HG03135 (cell line): Measurements from ENCODE around the gene CTRL.

Source experiments
- ATAC-seq: cut with Tn5 transposase; IDR thresholded peaks from one replicate; pipeline ENCODE4 v1.9.1; 2021; ENCODE audit warnings: mild to moderate bottlenecking, moderate library complexity; ENCODE audit not compliant: unreplicated experiment

Gene CTRL

DNA sequence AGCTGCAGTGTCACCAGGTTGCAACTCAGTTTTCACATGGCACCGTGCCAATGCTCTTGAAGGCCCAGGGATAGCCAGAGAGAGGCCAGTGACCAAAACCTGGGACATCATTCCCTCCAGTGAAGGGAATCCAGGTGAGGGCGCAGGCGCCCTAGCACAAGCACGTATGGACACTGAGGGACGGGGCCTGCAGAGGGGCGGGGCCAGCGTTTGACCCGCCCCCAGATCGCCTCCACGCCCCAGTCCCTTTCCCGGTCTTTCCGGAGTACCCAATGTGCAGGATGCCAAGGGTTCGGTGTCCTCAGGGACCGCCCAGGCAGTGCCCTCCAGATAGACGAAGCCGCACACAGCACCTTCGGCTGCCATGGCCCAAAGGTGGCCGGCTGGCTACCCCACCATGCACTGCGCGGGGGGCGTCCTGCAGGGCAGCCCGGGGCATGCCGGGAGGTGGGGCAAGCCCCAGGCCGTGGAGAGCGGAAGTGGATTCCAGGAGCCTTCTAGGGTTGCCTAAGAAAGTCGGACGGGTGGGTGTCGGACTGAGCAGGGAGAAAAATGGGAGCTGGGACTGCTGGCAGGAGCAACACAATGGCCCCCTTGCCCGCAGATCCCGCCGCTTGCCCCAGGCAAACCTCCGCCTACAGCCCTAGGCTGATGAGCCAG lies 32.1 kb upstream of the CTRL start:
- no peak for ATAC-seq

DNA sequence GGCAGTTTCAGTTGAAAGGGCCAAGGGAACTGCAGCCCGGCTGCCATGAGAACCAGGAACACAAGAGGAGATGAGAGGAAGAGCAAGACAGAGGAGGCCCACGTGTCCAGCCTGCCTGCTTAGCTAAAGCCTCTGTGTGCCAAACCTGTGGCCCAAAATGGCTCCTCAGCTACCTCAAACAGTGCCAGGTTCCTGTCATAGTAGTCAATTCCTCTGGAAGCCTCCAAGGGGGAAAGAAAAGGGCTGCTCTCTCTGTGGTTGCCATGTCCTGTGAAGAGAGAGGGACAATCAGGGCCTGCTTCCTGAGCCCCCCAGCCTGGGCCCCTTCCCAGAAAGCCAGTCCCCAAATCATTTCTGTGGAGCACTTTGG lies 31.6 kb upstream of the CTRL start:
- ATAC-seq: no peak

DNA sequence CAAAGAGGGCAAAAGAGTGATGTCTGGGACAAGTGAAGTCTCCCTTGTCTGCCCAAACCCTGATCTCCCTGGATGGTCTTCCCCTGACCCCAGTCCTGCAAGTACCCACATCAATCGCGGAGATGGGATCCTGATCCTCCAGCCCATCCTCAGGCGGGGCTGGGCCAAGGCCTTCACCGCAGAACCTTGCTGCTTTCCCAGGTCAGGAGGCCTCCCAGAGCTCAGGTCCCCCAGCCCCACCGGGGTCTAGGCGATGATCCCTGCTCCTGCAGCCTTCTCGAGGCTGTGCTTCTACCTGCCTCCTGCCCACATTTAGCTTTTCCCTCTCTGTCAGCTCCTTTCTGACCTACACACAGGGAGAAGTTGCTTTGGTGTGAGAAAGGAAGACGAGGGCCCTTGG lies 30.5 kb upstream of the CTRL start:
- no peak for ATAC-seq

DNA sequence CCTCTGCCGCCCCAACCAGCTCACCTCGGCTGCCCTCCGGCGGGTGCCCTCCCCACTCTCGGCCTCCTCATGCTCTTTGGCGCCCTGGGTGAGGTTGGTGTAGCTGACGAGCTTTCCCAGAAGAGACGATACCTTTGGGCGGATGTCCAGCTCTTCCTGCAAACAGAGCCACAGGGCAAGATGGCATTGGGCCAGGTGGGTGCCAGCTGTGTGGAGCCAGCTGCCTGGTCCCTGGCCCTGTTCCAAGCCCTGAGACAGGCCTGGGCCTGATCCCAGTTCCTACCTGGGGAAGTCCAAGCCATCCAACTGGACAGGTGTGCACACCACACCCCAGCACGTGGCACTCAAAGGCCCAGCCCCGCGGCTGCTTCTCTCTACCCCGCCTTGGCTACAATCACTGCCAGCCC lies 29.9 kb upstream of the CTRL start:
- ATAC-seq: no peak

DNA sequence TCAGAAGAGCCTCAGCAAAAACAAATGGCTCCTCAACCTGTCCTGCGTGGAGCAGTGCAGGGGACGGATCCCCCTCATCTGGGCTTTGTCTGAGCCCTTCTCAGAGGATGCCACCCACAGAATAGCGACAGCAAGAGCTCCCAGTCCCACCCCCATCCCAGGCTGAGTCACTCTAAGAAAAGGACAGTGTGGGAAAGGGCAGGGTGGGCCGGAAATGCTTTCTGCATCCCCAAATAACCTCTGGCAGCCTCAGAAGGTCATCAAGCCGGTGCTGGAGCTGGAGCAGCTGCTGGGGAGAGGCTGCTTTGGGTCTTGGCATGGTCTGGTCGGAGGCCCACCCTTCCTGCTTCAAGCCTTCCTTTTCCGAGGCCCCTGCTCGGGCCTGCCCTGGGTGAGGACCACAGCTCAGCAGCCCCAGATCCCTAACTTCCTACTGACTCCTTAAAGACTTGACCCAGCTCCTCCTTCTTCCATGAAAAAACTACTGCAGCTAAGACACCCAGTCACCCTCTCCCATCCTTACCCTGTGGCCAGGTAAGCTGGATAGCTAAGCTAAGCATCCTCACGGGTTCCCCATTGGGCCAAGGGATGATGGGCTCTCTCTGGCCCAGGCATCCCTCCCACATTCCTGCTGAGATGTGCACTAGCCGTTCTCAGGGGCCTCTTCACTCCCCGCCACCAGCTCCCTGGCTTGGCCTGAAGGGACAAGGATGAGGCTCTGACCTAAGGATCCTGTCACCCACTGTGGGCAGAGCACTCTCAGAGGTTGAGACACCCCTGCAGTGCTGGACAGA lies 28.1 kb upstream of the CTRL start:
- no peak for ATAC-seq

DNA sequence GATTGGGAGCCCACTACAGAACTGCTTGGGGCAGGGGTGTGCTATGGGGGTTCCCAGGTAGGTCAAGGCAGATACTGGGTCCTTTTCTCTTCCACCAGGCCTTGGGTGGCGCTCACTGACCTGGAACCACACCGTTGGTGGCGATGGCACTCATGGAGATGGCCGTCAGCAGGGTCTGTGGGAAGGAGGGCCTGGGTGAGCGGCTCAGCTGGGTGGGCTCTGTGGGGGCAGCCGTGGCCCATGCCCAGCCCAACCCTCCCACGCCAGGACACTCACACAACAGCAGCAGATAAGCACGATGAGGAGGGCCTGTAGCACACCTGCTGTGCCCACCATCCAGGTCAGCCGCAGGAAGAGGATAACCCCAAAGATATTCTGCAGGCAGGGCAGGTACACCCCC lies 26.0 kb upstream of the CTRL start:
- ATAC-seq: no peak

DNA sequence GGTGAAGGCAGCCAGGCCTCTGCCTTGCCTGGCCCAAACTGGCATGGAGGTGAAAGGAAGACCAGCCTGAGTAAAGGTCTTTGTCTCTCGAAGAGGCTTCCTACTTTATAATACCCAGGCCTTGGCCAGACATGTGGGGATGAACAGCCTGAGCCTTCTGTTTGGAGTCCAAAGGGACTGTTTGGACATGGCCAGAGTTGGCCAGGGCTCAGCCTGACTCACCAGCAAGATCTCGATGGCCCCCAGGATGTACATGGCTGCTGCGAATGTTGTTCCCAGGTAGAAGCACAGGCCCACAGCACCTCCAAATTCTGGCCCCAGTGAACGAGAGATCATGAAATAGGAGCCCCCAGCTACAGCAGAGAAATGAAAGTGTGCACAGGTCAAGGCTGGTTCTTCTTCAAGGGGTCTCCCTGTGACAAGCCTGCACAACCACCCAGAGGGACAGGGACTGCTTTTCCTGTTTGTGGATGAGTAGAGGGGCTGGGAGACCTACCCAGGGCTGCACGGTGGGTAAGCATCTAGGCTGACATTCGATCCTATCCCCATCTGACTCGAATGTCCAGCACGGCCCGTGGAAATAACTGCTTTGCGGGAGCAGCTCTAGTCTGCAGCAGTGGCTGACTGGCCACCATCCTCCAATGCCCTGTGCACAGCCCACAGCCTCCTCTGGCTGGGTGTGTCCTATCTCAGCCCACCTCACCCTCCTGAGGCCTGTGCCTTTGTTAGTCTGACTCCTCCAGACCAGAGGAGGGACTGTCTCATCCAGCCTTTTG lies 22.9 kb upstream of the CTRL start:
- ATAC-seq: no peak

DNA sequence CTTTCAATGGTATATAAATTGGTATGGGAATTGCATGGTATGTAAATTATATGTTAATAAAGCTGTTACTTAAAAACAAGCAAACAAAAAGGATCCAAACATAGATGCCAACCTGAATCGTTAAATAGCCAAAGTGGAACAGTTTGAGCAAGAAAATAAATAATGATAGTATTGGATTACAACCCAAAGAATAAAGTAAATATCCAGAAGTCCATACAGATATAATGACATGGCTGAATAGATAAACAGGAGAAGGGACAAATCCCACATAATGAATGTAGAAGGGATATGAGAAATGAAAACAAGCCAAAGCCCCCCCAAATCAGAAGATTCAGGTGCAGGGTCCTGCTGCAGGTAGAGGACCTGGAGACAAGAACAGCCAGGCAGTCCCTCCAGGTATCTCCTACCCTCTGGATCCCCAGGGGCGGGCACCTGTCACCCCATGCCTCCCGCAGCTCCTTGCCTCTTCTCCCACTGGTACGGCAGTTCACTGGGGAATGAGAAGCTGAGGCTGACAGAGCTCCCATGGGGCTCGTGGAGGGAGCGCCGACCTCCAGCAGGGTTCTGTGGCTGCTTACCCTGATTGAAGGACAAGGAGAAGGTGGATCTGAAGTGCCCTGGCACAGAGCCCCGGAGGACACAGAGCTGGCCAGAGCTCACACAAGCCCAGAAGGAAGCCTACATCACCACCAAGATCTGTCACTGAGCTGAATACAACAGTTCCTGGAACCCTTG lies 22.1 kb upstream of the CTRL start:
- no peak for ATAC-seq

DNA sequence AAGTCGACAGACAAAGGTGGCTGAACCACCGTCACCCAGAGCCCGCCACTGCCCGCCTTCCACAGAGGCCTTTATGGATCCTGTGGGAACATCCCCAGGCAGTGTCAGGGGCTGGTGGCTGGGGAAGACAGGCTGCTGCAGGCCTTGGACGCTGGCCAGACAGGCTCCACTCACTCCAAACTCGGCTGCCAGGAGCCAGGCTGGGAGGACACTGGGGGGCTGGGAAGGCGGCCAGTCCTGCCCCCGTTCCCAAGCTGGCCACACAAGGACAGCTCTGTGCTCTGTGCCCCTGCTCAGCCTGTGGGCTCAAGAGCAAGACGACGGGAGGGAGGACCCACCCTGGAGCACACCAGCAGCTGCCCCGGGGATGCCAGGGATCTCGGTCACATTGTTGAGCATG lies 19.8 kb upstream of the CTRL start:
- ATAC-seq: no peak

DNA sequence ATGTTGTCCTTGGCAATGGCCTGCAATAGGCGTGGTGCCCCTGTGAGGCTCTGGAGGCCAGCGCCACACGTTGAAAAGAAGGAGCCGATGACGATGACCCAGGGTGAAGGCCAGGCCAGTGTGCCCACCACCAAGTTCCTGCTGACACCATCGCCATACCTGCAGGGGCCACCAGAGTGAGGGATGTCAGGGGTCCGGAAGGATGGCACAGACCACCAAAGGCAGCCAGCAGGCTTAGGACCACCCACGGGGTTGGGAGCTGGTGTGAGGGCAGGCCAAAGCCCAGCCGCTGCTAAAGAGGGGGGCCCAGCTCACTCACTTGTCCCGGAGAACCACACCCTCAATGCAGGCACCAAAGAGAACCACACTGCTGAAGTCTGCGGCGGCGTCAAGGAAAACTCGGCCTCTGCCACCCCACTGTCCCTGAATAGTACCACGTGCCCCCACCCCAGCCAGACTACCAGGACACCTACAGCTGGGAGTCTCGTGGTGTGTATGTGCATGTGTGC lies 18.7 kb upstream of the CTRL start:
- no peak for ATAC-seq

DNA sequence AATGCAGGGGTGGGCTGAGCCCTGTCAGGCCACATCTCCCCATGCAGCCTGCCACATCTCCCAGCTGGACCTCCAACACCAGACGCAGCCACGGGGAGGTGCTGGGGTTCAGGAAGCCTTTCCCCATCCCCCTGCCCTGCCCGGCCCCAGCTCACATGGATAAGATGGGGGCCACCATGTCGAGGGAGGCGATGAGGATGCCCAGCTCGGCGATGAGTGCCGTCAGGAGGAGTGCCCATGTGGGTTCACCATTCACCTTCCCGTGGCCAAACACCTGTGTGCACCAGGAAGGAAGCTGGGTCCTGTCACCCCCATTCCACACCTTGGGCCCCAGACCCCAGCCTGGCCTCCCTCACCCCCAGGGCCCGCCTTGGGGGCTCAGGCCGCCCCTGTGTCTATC lies 18.0 kb upstream of the CTRL start:
- ATAC-seq: no peak

DNA sequence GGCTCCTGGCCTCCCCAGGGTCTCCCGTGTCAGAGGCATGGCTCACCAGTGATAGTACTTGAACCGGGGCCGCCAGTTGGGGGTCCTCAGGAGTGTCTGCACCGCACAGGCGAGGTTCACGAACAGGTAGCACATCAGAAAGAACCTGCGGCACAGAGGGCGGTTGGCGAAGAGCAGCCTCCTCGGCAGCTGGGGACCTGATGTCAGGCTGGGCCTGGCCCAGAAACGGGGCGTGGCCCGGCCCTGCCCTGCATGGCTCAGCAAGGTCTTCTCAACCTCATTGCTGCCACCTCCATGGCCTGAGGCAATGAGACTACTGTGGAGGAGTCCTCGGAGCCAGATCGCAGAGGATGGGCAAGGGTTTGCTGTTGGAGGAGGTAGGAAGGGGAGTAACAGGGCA lies 16.4 kb upstream of the CTRL start:
- no peak for ATAC-seq

DNA sequence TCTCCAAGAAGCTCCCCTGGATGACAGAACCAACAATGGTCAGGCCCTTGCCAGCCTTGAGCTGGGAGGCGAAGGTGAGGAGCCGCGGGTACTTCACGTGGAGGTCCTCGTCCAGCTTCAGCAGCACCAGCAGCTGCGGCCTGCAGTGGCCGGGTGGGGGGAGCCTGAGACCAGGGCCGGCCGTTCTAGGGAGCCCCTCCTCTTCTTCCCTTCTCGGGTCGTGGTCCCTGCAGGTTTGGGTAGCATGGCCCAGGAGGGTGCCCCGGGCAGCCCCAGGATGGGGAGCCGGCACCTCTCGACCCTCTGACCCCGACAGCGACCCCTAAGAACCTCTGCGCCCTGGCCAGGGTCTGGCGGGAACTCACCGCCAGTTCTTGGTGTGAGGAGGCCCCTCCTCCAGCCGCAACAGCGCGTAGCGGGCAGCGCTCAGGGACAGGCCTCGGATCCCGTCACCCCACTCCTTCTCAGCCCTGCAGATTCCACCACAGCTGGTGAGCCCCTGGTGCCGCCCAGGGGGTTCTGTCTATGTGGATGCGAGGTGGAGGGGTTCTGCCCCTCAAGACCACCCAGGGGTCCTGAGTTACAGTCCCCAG lies 15.4 kb upstream of the CTRL start:
- ATAC-seq: no peak

DNA sequence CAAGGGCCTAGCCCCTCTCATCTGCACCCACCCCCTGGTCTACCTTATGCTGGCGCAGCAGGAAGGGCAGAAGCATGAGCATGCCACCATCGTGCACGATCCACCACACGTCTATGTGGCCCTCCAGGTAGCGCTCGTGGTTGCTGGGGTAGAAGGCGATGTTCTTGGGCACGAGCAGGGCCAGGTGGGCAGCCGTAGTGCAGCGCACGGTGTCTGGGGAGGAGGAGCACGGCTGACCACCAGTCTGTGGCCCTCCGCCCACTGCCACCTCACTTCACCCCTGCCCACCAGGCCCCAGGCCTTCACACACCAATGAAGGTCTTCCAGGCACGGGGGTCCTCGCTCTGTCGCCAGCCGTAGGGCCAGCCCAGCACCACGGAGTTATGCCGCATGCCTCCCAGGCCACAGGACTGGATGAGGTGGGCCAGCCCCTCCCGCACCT lies 14.5 kb upstream of the CTRL start:
- ATAC-seq: no peak

DNA sequence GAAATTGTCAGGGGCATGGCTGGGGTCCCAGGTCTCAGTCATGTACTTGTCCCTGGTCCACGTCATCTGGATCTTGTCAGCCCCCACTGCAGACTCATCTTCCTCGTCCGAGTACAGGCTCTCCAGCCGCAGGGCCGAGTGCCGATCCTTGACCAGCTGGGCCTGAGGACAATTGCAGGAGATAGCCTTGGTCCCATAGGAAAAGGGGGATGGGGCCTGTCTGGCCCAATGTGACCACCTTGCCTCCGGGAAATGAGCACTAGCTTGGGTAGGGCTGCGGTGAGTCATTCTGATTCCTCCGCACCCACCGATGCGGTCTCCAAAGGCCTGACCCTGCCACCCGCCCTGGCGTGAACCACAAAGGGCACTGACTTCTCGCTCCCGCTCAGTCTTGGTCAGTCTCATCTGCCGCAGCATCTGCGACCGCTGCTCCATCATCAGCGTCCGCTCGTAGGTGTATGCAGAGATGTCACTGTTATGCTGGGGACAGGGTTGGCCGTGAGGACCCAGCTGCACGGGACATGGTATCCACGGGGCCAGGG lies 13.8 kb upstream of the CTRL start:
- no peak for ATAC-seq

DNA sequence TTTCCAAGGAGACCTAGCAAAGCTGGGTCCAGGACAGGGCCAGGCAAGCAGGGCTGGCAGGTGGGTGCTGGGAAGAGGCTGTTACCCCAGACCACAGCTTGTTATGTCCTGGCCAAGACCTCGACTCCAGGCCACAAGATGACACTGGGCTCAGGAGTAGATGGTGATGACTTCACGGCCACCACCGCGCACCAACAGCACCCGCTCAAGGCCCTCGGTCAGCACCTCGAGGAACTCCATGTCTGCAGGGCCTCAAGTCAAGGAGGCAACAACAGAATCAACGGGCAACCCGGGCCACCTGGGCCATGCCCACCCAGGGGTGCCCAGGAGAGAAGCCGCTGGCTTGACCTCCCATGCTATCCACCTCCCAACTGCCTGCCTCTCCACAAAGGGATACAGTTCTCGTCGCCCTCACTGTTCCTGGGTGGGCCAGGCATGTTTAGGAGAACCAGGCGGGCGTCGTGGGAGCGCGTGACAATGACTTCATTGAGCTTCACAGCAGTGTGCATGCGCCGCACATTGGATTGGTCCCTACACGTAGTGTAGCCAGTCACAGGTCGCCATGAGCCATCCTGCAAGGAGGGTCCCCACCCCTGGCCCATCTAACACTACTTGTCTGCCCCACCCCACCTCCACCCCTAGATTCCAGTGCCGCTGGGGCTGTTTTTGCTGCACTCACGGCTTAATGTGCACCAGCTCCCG lies 13.2 kb upstream of the CTRL start:
- ATAC-seq: no peak

DNA sequence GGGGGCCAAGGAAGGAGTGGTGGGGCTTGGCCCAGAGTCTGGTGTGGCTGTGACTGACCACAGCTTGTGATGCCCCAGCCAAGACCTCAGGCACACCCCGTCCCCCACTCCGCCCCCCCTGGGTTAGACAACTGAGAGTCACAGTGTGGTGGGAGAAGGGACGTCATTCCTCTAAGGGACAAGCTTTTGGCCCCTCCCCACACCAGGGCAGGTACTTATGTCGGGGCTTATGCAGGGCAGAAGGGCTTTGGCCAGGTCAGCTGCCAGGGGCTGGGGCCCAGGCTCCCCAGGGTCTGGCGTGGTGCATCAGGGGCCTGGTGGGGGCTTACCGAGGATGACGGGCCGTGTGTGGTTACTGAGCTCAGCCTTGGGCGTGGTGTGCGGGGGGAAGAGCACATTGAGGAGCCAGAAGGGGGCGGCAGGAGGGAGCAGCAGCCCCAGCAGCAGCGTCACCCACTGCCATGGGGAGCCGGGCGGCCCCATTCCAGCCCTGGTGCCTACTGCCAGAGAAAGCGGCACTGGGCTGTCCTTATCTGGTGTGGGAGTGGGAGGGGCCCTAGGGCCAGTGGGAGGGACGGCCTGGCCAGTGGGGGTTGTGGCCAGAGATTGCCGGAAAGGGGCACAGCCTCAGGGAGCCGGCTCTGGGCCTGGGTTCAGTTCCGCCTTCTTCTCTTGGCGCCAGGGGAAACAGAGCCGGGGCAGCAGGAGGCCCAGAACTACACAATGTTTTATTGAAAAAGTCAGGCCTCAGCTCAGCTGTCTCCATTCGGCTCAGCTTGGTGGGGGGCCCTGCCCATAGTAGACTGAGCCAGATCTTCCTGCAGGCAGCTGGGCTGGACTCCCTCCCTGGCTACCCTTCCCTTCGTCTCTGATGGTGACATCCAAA lies 12.2 kb upstream of the CTRL start, which contains the start of gene LCAT:
Gene LCAT (minus strand): TSS at position 502 of the 886 bp plus-strand sequence. CDS start 19 bp downstream, at position 483.
- ATAC-seq: no peak

DNA sequence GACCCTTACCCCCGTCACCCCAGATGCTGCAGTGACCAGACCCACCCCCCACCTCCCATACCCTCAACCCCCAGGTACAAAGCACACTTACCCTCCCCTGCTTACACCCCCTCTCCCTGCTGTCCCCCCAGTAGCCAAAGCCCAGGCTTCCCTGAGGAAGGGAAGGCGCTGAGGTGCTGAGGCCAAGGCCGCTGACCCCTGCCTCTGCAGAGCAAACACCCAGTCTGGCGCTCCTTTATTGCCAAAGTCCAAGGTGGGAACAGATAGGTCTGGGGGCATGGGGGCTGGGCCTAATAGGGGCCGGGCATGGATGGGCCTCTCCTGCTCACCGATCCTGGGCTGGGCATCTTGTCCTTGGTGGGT lies 11.6 kb upstream of the CTRL start:
- no peak for ATAC-seq
